K562 (cell line): Measurements from ENCODE around the gene THUMPD1. TPM values are rescaled to one million over a fixed set of nuclear protein-coding genes. Genes with fewer than 3 reads are reported as not detected.

Source experiments
- ATF1 ChIP-seq, 2 experiments: fragments of 450-650 bp in 1 of 2; IDR thresholded peaks; 2 replicates each; pipeline ENCODE4 v1.6.1; 2016; ENCODE audit warnings: missing compliant biosample characterization in 1 of 2, missing genetic modification characterization in 1 of 2
- CCNT2 ChIP-seq: IDR thresholded peaks from 2 replicates; pipeline ENCODE4 v1.6.1; 2011; ENCODE audit warnings: borderline replicate concordance, low read depth, mild to moderate bottlenecking, moderate library complexity, mixed read lengths, low read length; ENCODE audit not compliant: insufficient read length; ENCODE audit errors: extremely low read depth
- JUND ChIP-seq, 2 experiments: IDR thresholded peaks; 2 replicates in 1 of 2; 3 replicates in 1 of 2; pipeline ENCODE4 v1.6.1; 2011; ENCODE audit warnings: borderline replicate concordance in 2 of 2, low read depth in 2 of 2, low read length in 2 of 2, improper control_type of control experiment in 1 of 2, missing biosample characterization in 1 of 2, missing genetic modification characterization in 1 of 2, missing genetic modification reagents in 1 of 2
- MCM7 ChIP-seq, 2 experiments: fragments of 450-650 bp; IDR thresholded peaks; 2 replicates each; pipeline ENCODE4 v1.6.1; 2016 to 2018
- MTA3 ChIP-seq: fragments of 450-650 bp; formaldehyde crosslinking; IDR thresholded peaks from 2 replicates; pipeline ENCODE4 v1.6.1; 2017; ENCODE audit warnings: mild to moderate bottlenecking, borderline replicate concordance
- NELFE ChIP-seq: IDR thresholded peaks from 2 replicates; pipeline ENCODE4 v1.6.1; 2011; ENCODE audit warnings: mild to moderate bottlenecking; ENCODE audit not compliant: insufficient read depth, insufficient read length
- POLR2H ChIP-seq: IDR thresholded peaks from 2 replicates; pipeline ENCODE4 v1.6.1; 2016; ENCODE audit warnings: missing genetic modification characterization, low read depth, mild to moderate bottlenecking, control low read depth, missing compliant biosample characterization, moderate library complexity
- RUNX1 ChIP-seq: sonication (generic); IDR thresholded peaks from 2 replicates; pipeline ENCODE4 v1.6.1; 2016; ENCODE audit warnings: antibody characterized with exemption, low read depth
- SAP30 ChIP-seq: fragments of 200-600 bp; sonication (generic); IDR thresholded peaks from 2 replicates; pipeline ENCODE4 v1.6.1; 2012; ENCODE audit warnings: borderline replicate concordance, low read depth, mild to moderate bottlenecking, moderate library complexity, low read length, control low read depth, inconsistent platforms; ENCODE audit not compliant: insufficient read depth, poor library complexity, severe bottlenecking
- SETDB1 ChIP-seq: IDR thresholded peaks from one replicate; pipeline ENCODE4 v1.6.1; 2012; ENCODE audit warnings: low read length, control low read depth, inconsistent platforms
- ZNF316 ChIP-seq: fragments of 450-650 bp; IDR thresholded peaks from 2 replicates; pipeline ENCODE4 v1.6.1; 2016
- ZNF444 ChIP-seq: fragments of 250-450 bp; sonication (Bioruptor Pico); IDR thresholded peaks from 2 replicates; pipeline ENCODE4 v1.4.0; 2020; ENCODE audit warnings: mild to moderate bottlenecking, moderate library complexity
- ZNF57 ChIP-seq: fragments of 450-650 bp; formaldehyde crosslinking; IDR thresholded peaks from 2 replicates; pipeline ENCODE4 v1.4.0; 2020; ENCODE audit warnings: mild to moderate bottlenecking, moderate library complexity
- polyA plus RNA-seq, 8 experiments: library from polyadenylated mRNA; depleted of rRNA in 4 of 8; stranded (reverse) in 5 of 8; unstranded in 3 of 8; fragments of >200 nt; fragmentation: Nextera tagmentation in 2 of 8; fragmentation: Illumina TruSeq in 1 of 8; extraction: Ambion mirVana in 2 of 8; extraction: Trizol in 1 of 8; gene quantifications; 2 replicates each; pipeline versions ENCODE4 v1.2.1 to v1.2.3, GENCODE V29; 2011 to 2014; ENCODE audit warnings: inconsistent platforms in 1 of 8, missing spikeins in 1 of 8
- total RNA-seq, 7 experiments: library from RNA; depleted of rRNA in 6 of 7; stranded (reverse); fragments of >200 nt in 6 of 7; fragmentation: Illumina TruSeq in 2 of 7; extraction: Trizol in 2 of 7; gene quantifications; 2 replicates each; pipeline versions ENCODE4 v1.2.1 to v1.2.3, GENCODE V29; 2011 to 2021; ENCODE audit warnings: low replicate concordance in 1 of 7
- TF ChIP-seq, protein P1 (sequence below), 2 experiments: fragments of 150-350 bp in 1 of 2; IDR thresholded peaks; 2 replicates each; pipeline ENCODE4 v1.6.1; 2012 to 2016; ENCODE audit warnings: low read depth in 2 of 2, low read length in 2 of 2, mild to moderate bottlenecking in 1 of 2, moderate library complexity in 1 of 2
- TF ChIP-seq, protein P2 (sequence below): fragments of 450-650 bp; formaldehyde crosslinking; IDR thresholded peaks from 2 replicates; pipeline ENCODE4 v1.4.0; 2020; ENCODE audit warnings: mild to moderate bottlenecking, mixed read lengths
- TF ChIP-seq, protein P3 (sequence below), 3 experiments: fragments of 200-800 bp in 1 of 3; fragments of 250-450 bp in 1 of 3; fragments of 450-650 bp in 1 of 3; sonication (Bioruptor Pico) in 1 of 3; sonication (Bioruptor generic) in 1 of 3; formaldehyde crosslinking in 1 of 3; IDR thresholded peaks; 2 replicates each; pipeline versions ENCODE4 v1.6.1 to v1.8.0; 2016 to 2022; ENCODE audit warnings: mild to moderate bottlenecking in 2 of 3, missing genetic modification characterization in 2 of 3, missing compliant biosample characterization in 1 of 3, moderate library complexity in 1 of 3

The THUMPD1 gene
- total and polyA plus RNA-seq, 9 of the 15 experiments (the other 6 are each of a cell fraction or from before 2014, with no cell fraction given), result 37.8 to 101 (median 56.8) TPM

DNA sequence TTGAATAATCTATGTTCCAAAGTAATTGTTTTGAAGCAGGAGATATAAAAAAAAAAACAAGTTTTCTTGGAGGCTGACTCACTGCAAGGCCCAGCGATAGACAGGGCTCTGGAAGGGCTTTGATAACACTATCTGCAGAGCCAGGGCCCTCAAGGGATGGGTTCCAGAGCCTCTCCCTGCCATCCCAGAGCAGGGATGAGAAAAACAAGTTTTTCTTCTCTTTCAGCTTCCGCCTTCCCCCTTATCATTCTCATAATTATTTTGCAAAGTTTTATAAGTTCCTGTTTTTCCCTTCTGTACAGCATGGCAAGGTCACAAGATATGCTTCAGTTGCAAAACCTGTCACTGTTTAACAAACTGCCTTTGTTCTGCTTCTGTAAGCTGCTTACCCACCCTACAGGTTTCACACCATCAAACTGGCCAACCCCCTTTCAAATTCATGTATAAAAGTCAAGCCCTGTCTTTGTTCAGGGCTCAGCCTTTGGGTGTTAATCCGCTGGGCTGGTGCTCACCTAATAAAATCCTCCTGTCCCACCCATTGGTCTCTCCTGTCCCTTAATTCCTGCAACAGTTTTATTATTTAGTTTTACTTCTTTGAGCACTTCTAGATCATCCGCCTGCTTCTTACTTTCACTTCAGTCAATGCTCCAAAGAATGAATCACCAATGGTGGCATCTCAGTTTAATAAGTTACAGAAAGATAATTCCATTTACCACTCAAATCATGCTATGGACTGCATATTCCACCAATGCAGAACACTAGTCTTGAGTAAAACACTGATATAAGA lies 5.6 kb upstream of the THUMPD1 start (continued):
- TF ChIP-seq ATF1 (CRISPR knock-in tag; IDR thresholded peaks at IDR 0.05), result no peak
- TF ChIP-seq ATF1 (tag; IDR thresholded peaks at IDR 0.05), result 0 out of 2 replicates have a peak, but pooled peaks have one; percentile 27
- TF ChIP-seq SAP30, result no peak
- TF ChIP-seq CCNT2, result peak; percentile 99
- TF ChIP-seq, protein P1, sequence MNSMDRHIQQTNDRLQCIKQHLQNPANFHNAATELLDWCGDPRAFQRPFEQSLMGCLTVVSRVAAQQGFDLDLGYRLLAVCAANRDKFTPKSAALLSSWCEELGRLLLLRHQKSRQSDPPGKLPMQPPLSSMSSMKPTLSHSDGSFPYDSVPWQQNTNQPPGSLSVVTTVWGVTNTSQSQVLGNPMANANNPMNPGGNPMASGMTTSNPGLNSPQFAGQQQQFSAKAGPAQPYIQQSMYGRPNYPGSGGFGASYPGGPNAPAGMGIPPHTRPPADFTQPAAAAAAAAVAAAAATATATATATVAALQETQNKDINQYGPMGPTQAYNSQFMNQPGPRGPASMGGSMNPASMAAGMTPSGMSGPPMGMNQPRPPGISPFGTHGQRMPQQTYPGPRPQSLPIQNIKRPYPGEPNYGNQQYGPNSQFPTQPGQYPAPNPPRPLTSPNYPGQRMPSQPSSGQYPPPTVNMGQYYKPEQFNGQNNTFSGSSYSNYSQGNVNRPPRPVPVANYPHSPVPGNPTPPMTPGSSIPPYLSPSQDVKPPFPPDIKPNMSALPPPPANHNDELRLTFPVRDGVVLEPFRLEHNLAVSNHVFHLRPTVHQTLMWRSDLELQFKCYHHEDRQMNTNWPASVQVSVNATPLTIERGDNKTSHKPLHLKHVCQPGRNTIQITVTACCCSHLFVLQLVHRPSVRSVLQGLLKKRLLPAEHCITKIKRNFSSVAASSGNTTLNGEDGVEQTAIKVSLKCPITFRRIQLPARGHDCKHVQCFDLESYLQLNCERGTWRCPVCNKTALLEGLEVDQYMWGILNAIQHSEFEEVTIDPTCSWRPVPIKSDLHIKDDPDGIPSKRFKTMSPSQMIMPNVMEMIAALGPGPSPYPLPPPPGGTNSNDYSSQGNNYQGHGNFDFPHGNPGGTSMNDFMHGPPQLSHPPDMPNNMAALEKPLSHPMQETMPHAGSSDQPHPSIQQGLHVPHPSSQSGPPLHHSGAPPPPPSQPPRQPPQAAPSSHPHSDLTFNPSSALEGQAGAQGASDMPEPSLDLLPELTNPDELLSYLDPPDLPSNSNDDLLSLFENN (IDR thresholded peaks at IDR 0.05; ENCODE audit: low read depth in 2 of 2, low read length in 2 of 2), result peak in 1 of 2 experiments; percentile 96; a peak in 2 of 4 replicates
- TF ChIP-seq, protein P2, sequence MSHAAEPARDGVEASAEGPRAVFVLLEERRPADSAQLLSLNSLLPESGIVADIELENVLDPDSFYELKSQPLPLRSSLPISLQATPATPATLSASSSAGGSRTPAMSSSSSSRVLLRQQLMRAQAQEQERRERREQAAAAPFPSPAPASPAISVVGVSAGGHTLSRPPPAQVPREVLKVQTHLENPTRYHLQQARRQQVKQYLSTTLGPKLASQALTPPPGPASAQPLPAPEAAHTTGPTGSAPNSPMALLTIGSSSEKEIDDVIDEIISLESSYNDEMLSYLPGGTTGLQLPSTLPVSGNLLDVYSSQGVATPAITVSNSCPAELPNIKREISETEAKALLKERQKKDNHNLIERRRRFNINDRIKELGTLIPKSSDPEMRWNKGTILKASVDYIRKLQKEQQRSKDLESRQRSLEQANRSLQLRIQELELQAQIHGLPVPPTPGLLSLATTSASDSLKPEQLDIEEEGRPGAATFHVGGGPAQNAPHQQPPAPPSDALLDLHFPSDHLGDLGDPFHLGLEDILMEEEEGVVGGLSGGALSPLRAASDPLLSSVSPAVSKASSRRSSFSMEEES (CRISPR knock-in tag), result no peak; the same call in none of the 2 replicates
- TF ChIP-seq MTA3, result peak; percentile 75
- TF ChIP-seq, protein P3, sequence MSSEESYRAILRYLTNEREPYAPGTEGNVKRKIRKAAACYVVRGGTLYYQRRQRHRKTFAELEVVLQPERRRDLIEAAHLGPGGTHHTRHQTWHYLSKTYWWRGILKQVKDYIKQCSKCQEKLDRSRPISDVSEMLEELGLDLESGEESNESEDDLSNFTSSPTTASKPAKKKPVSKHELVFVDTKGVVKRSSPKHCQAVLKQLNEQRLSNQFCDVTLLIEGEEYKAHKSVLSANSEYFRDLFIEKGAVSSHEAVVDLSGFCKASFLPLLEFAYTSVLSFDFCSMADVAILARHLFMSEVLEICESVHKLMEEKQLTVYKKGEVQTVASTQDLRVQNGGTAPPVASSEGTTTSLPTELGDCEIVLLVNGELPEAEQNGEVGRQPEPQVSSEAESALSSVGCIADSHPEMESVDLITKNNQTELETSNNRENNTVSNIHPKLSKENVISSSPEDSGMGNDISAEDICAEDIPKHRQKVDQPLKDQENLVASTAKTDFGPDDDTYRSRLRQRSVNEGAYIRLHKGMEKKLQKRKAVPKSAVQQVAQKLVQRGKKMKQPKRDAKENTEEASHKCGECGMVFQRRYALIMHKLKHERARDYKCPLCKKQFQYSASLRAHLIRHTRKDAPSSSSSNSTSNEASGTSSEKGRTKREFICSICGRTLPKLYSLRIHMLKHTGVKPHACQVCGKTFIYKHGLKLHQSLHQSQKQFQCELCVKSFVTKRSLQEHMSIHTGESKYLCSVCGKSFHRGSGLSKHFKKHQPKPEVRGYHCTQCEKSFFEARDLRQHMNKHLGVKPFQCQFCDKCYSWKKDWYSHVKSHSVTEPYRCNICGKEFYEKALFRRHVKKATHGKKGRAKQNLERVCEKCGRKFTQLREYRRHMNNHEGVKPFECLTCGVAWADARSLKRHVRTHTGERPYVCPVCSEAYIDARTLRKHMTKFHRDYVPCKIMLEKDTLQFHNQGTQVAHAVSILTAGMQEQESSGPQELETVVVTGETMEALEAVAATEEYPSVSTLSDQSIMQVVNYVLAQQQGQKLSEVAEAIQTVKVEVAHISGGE (CRISPR knock-in tag; IDR thresholded peaks at IDR 0.05), result peak in 1 of 3 experiments; percentile 85; a peak in 2 of 6 replicates
- TF ChIP-seq ZNF316, result peak; percentile 80
- TF ChIP-seq ZNF444 (CRISPR knock-in tag), result peak; percentile 73; the same call in 1 of the 2 replicates
- TF ChIP-seq NELFE, result no peak
- TF ChIP-seq MCM7 (IDR thresholded peaks at IDR 0.05), result no peak
- no peak for TF ChIP-seq ZNF57
- TF ChIP-seq SETDB1, result no peak
- peak; percentile 96 for TF ChIP-seq JUND (IDR thresholded peaks at IDR 0.05; ENCODE audit: borderline replicate concordance, low read depth, low read length)
- TF ChIP-seq JUND (tag; IDR thresholded peaks at IDR 0.05; ENCODE audit: borderline replicate concordance, low read depth, low read length), result peak; percentile 88; the same call in 2 of the 3 replicates
- 0 out of 2 replicates have a peak, but pooled peaks have one; percentile 77 for TF ChIP-seq RUNX1
- peak; percentile 52; the same call in 1 of the 2 replicates for TF ChIP-seq POLR2H (tag)
